SK-N-SH treated with all-trans-retinoic acid at 6 μM for 48 hours (cell line): ENCODE results near the gene MYO7A.

ENCODE experiments used
- ARNTL ChIP-seq: fragments of 450-650 bp; formaldehyde crosslinking; IDR thresholded peaks from 2 replicates; pipeline ENCODE4 v1.5.0; 2020; ENCODE audit warnings: low read depth, mild to moderate bottlenecking, moderate library complexity, borderline replicate concordance
- CREB5 ChIP-seq: fragments of 250-450 bp; sonication (Bioruptor Pico); IDR thresholded peaks from 2 replicates; pipeline ENCODE4 v1.5.1; 2020; ENCODE audit warnings: low read depth, mild to moderate bottlenecking, moderate library complexity
- CSRNP3 ChIP-seq: fragments of 250-450 bp; sonication (Bioruptor Pico); IDR thresholded peaks from 2 replicates; pipeline ENCODE4 v1.5.1; 2021; ENCODE audit warnings: mild to moderate bottlenecking, moderate library complexity
- ESRRG ChIP-seq: fragments of 250-450 bp; sonication (Bioruptor Pico); IDR thresholded peaks from 2 replicates; pipeline ENCODE4 v1.6.1; 2021; ENCODE audit warnings: mild to moderate bottlenecking
- GLIS3 ChIP-seq: fragments of 250-450 bp; sonication (Bioruptor Pico); IDR thresholded peaks from 2 replicates; pipeline ENCODE4 v1.5.0; 2020; ENCODE audit warnings: mild to moderate bottlenecking, moderate library complexity
- ISL1 ChIP-seq: fragments of 250-450 bp; sonication (Bioruptor Pico); IDR thresholded peaks from 2 replicates; pipeline ENCODE4 v2.1.2; 2022; ENCODE audit warnings: mild to moderate bottlenecking, moderate library complexity
- PATZ1 ChIP-seq: fragments of 250-450 bp; sonication (Bioruptor Pico); IDR thresholded peaks from 2 replicates; pipeline ENCODE4 v1.8.0; 2020; ENCODE audit warnings: mild to moderate bottlenecking, moderate library complexity, borderline replicate concordance
- SNAI2 ChIP-seq: fragments of 250-450 bp; sonication (Bioruptor Pico); IDR thresholded peaks from 2 replicates; pipeline ENCODE4 v1.5.0; 2020; ENCODE audit warnings: mild to moderate bottlenecking, moderate library complexity
- TCF4 ChIP-seq: fragments of 250-450 bp; sonication (Bioruptor Pico); IDR thresholded peaks from 2 replicates; pipeline ENCODE4 v1.8.0; 2021; ENCODE audit warnings: mild to moderate bottlenecking, moderate library complexity, borderline replicate concordance
- TOX ChIP-seq: fragments of 250-450 bp; sonication (Bioruptor Pico); IDR thresholded peaks from 2 replicates; pipeline ENCODE4 v1.8.0; 2021; ENCODE audit warnings: mild to moderate bottlenecking, moderate library complexity, borderline replicate concordance
- ZC3H10 ChIP-seq: fragments of 250-450 bp; sonication (Bioruptor Pico); IDR thresholded peaks from 2 replicates; pipeline ENCODE4 v1.5.1; 2021; ENCODE audit warnings: mild to moderate bottlenecking, moderate library complexity
- ZFP3 ChIP-seq: fragments of 250-450 bp; sonication (Bioruptor Pico); IDR thresholded peaks from 2 replicates; pipeline ENCODE4 v1.5.0; 2020; ENCODE audit warnings: mild to moderate bottlenecking, moderate library complexity
- ZNF565 ChIP-seq: fragments of 450-650 bp; formaldehyde crosslinking; conservative IDR thresholded peaks from 2 replicates; pipeline ENCODE4 v1.5.0; 2020; ENCODE audit warnings: low read depth, mild to moderate bottlenecking, moderate library complexity

- TF ChIP-seq CREB5 (CRISPR knock-in tag) (no peak), ARNTL (CRISPR knock-in tag) (no peak), TCF4 (CRISPR knock-in tag) (no peak), GLIS3 (no peak), ZNF565 (CRISPR knock-in tag) (no peak), CSRNP3 (CRISPR knock-in tag) (no peak), PATZ1 (no peak), ESRRG (no peak), TOX (CRISPR knock-in tag) (no peak), ISL1 (CRISPR knock-in tag) (no peak), ZFP3 (CRISPR knock-in tag) (no peak), SNAI2 (CRISPR knock-in tag) (no peak), ZC3H10 (no peak)
Observed at GRCh38 chr11:77211594-77212251, 83.7 kb downstream of the MYO7A start.
